PFSK-1 (cell line): ENCODE data around the gene RDH13.

ENCODE experiments used
- FOXP2 ChIP-seq: optimal IDR thresholded peaks from 2 replicates; pipeline ENCODE3; 2011; ENCODE audit warnings: borderline replicate concordance, control low read depth, inconsistent platforms; ENCODE audit not compliant: insufficient read depth; ENCODE audit errors: extremely low read length, extremely low read depth
- POLR2AphosphoS5 ChIP-seq: IDR thresholded peaks from 2 replicates; pipeline ENCODE4 v1.6.1; 2012; ENCODE audit warnings: low read depth, mild to moderate bottlenecking, control low read depth, low read length, moderate library complexity
- SIN3A ChIP-seq: IDR thresholded peaks from 2 replicates; pipeline ENCODE4 v1.6.1; 2012; ENCODE audit warnings: mild to moderate bottlenecking, low read length, moderate library complexity, borderline replicate concordance; ENCODE audit not compliant: insufficient read depth
- TAF1 ChIP-seq: IDR thresholded peaks from 2 replicates; pipeline ENCODE4 v1.6.1; 2012; ENCODE audit warnings: low read length, control low read depth, borderline replicate concordance; ENCODE audit not compliant: insufficient read depth
- TF ChIP-seq, protein P1 (sequence below), 2 experiments: IDR thresholded peaks; 2 replicates each; pipeline versions ENCODE4 v1.6.1 to v1.8.0; 2011 to 2012; ENCODE audit warnings: low read depth in 2 of 2, low read length in 2 of 2, control low read depth in 1 of 2, inconsistent platforms in 1 of 2, mild to moderate bottlenecking in 1 of 2, moderate library complexity in 1 of 2; ENCODE audit not compliant: insufficient read depth in 1 of 2

Gene RDH13

DNA sequence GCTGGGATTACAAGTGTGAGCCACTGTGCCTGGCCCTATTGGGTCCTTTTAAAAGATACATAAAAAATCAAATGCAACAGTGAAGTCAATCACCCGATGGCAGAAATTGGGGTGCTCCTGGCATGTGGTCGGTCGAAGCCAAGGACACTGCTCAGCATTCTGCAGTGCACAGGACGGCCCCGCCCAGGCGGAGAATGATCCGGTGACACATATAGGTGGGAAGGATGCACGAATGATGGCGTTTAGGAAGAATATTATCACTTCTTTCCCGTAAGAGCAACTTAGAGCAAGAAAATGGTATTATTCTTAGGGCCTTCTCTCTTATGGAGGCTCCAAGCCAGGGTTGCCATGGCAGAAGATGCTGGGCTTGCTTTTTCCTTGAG, 21.7 kb downstream of the RDH13 start:
- no peak for TF ChIP-seq TAF1
- TF ChIP-seq, protein P1, sequence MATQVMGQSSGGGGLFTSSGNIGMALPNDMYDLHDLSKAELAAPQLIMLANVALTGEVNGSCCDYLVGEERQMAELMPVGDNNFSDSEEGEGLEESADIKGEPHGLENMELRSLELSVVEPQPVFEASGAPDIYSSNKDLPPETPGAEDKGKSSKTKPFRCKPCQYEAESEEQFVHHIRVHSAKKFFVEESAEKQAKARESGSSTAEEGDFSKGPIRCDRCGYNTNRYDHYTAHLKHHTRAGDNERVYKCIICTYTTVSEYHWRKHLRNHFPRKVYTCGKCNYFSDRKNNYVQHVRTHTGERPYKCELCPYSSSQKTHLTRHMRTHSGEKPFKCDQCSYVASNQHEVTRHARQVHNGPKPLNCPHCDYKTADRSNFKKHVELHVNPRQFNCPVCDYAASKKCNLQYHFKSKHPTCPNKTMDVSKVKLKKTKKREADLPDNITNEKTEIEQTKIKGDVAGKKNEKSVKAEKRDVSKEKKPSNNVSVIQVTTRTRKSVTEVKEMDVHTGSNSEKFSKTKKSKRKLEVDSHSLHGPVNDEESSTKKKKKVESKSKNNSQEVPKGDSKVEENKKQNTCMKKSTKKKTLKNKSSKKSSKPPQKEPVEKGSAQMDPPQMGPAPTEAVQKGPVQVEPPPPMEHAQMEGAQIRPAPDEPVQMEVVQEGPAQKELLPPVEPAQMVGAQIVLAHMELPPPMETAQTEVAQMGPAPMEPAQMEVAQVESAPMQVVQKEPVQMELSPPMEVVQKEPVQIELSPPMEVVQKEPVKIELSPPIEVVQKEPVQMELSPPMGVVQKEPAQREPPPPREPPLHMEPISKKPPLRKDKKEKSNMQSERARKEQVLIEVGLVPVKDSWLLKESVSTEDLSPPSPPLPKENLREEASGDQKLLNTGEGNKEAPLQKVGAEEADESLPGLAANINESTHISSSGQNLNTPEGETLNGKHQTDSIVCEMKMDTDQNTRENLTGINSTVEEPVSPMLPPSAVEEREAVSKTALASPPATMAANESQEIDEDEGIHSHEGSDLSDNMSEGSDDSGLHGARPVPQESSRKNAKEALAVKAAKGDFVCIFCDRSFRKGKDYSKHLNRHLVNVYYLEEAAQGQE (IDR thresholded peaks at IDR 0.05; ENCODE audit: insufficient read depth in 1 of 2, low read depth in 2 of 2, low read length in 2 of 2) = no peak
- TF ChIP-seq SIN3A = no peak
- TF ChIP-seq FOXP2 = no peak
- TF ChIP-seq POLR2AphosphoS5 = no peak

GRCh38 chr19:55036058-55036457, 26.9 kb downstream of the RDH13 start:
- no peak for TF ChIP-seq FOXP2
- TF ChIP-seq TAF1 = no peak

- TF ChIP-seq SIN3A = no peak
- TF ChIP-seq FOXP2 = no peak
- TF ChIP-seq POLR2AphosphoS5 = no peak
- TF ChIP-seq TAF1 = no peak
- TF ChIP-seq, protein P1 (IDR thresholded peaks at IDR 0.05; ENCODE audit: insufficient read depth in 1 of 2, low read depth in 2 of 2, low read length in 2 of 2) = no peak
Observed at GRCh38 chr19:55034751-55035150, 28.2 kb downstream of the RDH13 start.

DNA sequence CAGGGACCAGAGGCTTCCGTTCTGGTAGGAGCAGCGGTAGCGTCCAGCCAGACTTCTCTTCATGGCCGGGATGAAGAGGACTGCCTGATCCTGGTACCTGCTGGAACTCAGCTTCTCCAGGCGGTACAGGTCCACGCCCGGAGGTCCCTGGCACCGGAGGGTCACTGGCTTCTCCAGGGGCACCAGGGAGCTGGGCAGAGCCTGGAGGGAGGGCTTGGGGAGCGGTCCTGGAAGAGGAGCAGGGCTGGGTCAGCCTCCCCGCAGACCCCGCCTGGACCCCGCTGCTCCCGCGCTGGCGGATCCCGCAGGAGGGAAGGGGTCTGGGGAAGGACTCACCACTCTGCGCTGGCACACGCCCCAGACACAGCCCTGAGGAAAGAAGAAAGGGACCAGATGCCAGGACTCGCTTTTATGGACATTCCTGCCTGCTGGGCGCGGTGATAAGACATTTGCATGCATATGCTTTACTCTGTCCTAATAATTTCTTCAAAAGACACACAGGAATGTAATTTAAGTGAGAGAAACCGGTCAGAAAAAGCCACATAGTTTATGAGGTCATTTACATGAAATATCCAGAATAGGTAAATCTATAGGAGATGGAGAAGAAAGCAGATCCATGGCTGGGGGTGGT, 30.7 kb downstream of the RDH13 start:
- TF ChIP-seq POLR2AphosphoS5 (no peak), SIN3A (no peak), TAF1 (no peak), FOXP2 (no peak)
- TF ChIP-seq, protein P1 (IDR thresholded peaks at IDR 0.05; ENCODE audit: insufficient read depth in 1 of 2, low read depth in 2 of 2, low read length in 2 of 2) = no peak

DNA sequence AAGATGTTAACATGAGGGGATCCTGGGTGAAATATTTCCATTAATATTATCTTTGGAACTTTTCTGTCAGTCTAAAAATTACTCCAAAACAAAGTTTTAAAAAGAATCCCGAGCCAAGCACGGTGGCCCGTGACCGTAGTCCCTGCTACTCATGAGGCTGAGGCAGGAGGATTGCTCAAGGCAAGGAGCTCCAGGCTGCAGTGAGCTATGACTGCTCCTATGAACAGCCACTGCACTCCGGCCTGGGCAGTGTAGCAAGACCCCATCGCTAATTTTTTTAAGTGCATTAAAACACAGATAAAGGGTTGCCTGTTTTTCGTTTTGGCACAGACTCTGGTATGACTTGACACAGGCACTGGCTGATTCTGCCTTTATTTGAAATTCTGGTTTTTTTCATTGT, 31.8 kb downstream of the RDH13 start:
- TF ChIP-seq FOXP2 = no peak
- no peak for TF ChIP-seq POLR2AphosphoS5
- TF ChIP-seq, protein P1 (IDR thresholded peaks at IDR 0.05; ENCODE audit: insufficient read depth in 1 of 2, low read depth in 2 of 2, low read length in 2 of 2) = no peak
